Transverse colon (tissue), 4 donors: ENCODE results near the gene RESF1.

ENCODE experiments used
- CTCF ChIP-seq, 5 experiments: fragments of 200-600 bp in 3 of 5; fragments of 450-650 bp in 2 of 5; sonication (generic) in 3 of 5; IDR thresholded peaks; 1 replicate in 2 of 5; 2 replicates in 3 of 5; pipeline ENCODE4 v1.5.1; 2016 to 2017; ENCODE audit warnings: antibody characterized with exemption in 5 of 5, inconsistent platforms in 3 of 5, mild to moderate bottlenecking in 2 of 5, moderate library complexity in 1 of 5
- POLR2A ChIP-seq: fragments of 450-650 bp; IDR thresholded peaks from one replicate; pipeline ENCODE4 v1.6.1; 2016; ENCODE audit warnings: antibody characterized with exemption, mild to moderate bottlenecking, moderate library complexity
- POLR2AphosphoS5 ChIP-seq, 3 donors: sonication (generic); formaldehyde crosslinking; IDR thresholded peaks; one replicate each; pipeline ENCODE4 v1.6.1; 2016; ENCODE audit warnings: antibody characterized with exemption in 3 of 3

- TF ChIP-seq CTCF (IDR thresholded peaks at IDR 0.05) = no peak
- TF ChIP-seq POLR2A = no peak
- TF ChIP-seq POLR2AphosphoS5 (IDR thresholded peaks at IDR 0.05) = no peak
Observed at GRCh38 chr12:31951008-31951407, 8.2 kb upstream of the RESF1 start.
